T-helper 1 cell treated with Interleukin-12 subunit alpha and Interleukin-12 subunit beta and Interleukin-4 antibody, amounts not matched to agents 30 μg/mL and 1 μg/mL, for 36 hours (primary cell): ENCODE data around the gene DCN.

Experiments
- H3K27ac Mint-ChIP-seq: one replicate; pipeline ENCODE4 v1.8.0; 2021; ENCODE audit warnings: mild to moderate bottlenecking, mixed read lengths
- H3K27me3 Mint-ChIP-seq: one replicate; pipeline ENCODE4 v1.8.0; 2021; ENCODE audit warnings: low read depth, mixed read lengths
- H3K36me3 Mint-ChIP-seq: one replicate; pipeline ENCODE4 v1.8.0; 2021; ENCODE audit warnings: low read depth, mixed read lengths
- H3K4me1 Mint-ChIP-seq: one replicate; pipeline ENCODE4 v1.8.0; 2021; ENCODE audit warnings: low read depth, mixed read lengths
- H3K4me3 Mint-ChIP-seq: one replicate; pipeline ENCODE4 v1.8.0; 2021; ENCODE audit warnings: mild to moderate bottlenecking, moderate library complexity, mixed read lengths
- H3K9me3 Mint-ChIP-seq: one replicate; pipeline ENCODE4 v1.8.0; 2021; ENCODE audit warnings: mixed read lengths

Gene DCN

GRCh38 chr12:91109581-91110310, 72.9 kb downstream of the DCN start:
- no peaks in the 10 kb centered on the region for H3K36me3 Mint-ChIP-seq
- H3K27me3 Mint-ChIP-seq, result no peaks in the 10 kb centered on the region
- H3K4me3 Mint-ChIP-seq, result no peak overlapping the region
- no peaks in the 10 kb centered on the region for H3K4me1 Mint-ChIP-seq
- H3K9me3 Mint-ChIP-seq, result no peaks in the 10 kb centered on the region
- H3K27ac Mint-ChIP-seq, result no peak overlapping the region

GRCh38 chr12:91109148-91109564, 73.5 kb downstream of the DCN start:
- H3K27ac Mint-ChIP-seq, result no peak overlapping the region
- H3K4me3 Mint-ChIP-seq, result no peak overlapping the region
- H3K4me1 Mint-ChIP-seq, result no peaks in the 10 kb centered on the region
- no peaks in the 10 kb centered on the region for H3K36me3 Mint-ChIP-seq
- H3K9me3 Mint-ChIP-seq, result no peaks in the 10 kb centered on the region
- H3K27me3 Mint-ChIP-seq, result no peaks in the 10 kb centered on the region

- Mint-ChIP-seq H3K36me3 (no peaks in the 10 kb centered on the region), H3K9me3 (no peaks in the 10 kb centered on the region), H3K27ac (no peak overlapping the region), H3K4me1 (no peaks in the 10 kb centered on the region), H3K4me3 (no peak overlapping the region), H3K27me3 (no peaks in the 10 kb centered on the region)
Observed at GRCh38 chr12:91108196-91108755, 74.3 kb downstream of the DCN start.

DNA sequence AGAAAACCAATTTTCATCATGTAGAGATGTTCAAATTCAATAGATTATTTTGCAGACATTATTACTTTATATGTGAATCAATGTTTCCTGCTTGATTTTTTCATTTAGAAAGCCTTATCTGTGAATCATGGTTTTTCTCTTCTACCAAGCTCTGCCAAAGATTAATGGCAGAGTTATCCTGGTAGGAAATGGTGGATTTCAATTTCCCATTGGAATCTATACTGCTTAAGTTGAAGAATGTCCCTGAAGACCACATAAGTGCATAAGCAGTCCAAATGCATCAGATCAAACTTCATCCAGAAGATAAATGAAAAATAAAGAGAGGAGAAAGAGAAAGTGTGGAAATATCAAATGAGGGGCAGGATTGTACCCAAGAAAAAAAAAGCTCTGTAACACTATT, 76.3 kb downstream of the DCN start:
- H3K27me3 Mint-ChIP-seq, result no peaks in the 10 kb centered on the region
- H3K36me3 Mint-ChIP-seq, result no peaks in the 10 kb centered on the region
- no peak overlapping the region for H3K4me3 Mint-ChIP-seq
- no peaks in the 10 kb centered on the region for H3K9me3 Mint-ChIP-seq
- H3K4me1 Mint-ChIP-seq, result no peaks in the 10 kb centered on the region
- H3K27ac Mint-ChIP-seq, result no peak overlapping the region

DNA sequence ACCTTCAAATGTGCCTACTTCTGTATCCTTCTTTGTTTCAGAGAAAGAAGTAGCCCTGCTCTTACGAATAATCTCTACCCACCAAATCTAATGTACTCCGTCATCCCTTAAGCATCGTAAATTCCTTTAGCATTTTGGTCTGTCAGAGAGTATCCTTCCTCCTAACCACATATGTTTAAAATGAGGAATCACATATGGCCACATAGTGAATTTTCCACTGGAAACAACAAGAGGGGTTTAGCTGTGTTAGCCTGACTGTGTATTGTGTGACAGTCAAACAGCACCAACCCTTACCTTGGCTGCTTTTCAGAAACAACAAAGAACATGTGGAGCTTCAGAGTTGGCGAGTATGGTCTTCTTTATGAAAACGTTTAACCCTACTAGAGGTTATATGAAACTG, 76.8 kb downstream of the DCN start:
- no peak overlapping the region for H3K27ac Mint-ChIP-seq
- no peaks in the 10 kb centered on the region for H3K27me3 Mint-ChIP-seq
- H3K36me3 Mint-ChIP-seq, result no peaks in the 10 kb centered on the region
- H3K4me3 Mint-ChIP-seq, result no peak overlapping the region
- no peaks in the 10 kb centered on the region for H3K4me1 Mint-ChIP-seq
- no peaks in the 10 kb centered on the region for H3K9me3 Mint-ChIP-seq

DNA sequence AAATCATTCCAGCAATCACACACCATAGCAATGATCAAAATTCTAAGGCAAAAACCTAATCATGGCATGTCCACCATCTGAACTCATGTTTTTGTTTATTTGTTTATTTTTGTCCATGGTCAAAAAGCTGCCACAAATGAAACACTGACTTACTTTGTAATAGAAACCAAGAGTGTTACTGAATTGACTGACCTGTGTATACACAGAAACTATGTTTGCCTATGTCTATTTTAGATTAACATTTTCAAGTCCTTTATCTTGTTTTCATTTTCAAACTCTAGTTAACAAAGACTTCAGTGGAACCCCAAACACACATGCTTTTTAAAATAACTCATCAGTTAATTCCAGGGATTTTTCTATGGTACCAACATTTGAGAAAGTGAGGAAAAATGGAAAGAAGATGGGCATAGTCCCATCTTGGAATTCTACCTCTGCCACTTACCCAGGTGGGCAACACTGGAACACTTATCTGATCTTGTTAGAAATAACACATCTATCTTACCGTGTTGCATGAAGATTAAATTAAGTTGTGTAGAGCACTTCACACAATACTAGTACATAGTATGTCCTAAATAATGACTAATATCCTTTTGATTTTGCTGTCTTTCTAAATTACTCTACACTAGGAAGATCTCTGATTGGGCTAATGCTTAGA, 77.7 kb downstream of the DCN start:
- Mint-ChIP-seq H3K4me3 (no peak overlapping the region), H3K27ac (no peak overlapping the region), H3K27me3 (no peaks in the 10 kb centered on the region)

GRCh38 chr12:91103624-91104023, 79.0 kb downstream of the DCN start:
- Mint-ChIP-seq H3K4me3 (no peak overlapping the region), H3K27me3 (no peaks in the 10 kb centered on the region), H3K9me3 (no peaks in the 10 kb centered on the region), H3K27ac (no peak overlapping the region), H3K4me1 (no peaks in the 10 kb centered on the region), H3K36me3 (no peaks in the 10 kb centered on the region)

More for the DNA sequence above, 77.7 kb downstream of the DCN start:
- Mint-ChIP-seq H3K9me3 (no peaks in the 10 kb centered on the region), H3K4me1 (no peaks in the 10 kb centered on the region), H3K36me3 (no peaks in the 10 kb centered on the region)

- Mint-ChIP-seq H3K4me3 (no peak overlapping the region), H3K36me3 (no peaks in the 10 kb centered on the region), H3K27ac (no peak overlapping the region), H3K9me3 (no peaks in the 10 kb centered on the region), H3K4me1 (no peaks in the 10 kb centered on the region), H3K27me3 (no peaks in the 10 kb centered on the region)
Observed at GRCh38 chr12:91103101-91103500, 79.5 kb downstream of the DCN start.

GRCh38 chr12:91100906-91101305, 81.7 kb downstream of the DCN start:
- Mint-ChIP-seq H3K36me3 (no peaks in the 10 kb centered on the region), H3K4me1 (no peaks in the 10 kb centered on the region), H3K9me3 (no peaks in the 10 kb centered on the region), H3K27ac (no peak overlapping the region), H3K27me3 (no peaks in the 10 kb centered on the region), H3K4me3 (no peak overlapping the region)

- Mint-ChIP-seq H3K36me3 (no peaks in the 10 kb centered on the region), H3K27me3 (no peaks in the 10 kb centered on the region), H3K27ac (no peak overlapping the region), H3K9me3 (no peaks in the 10 kb centered on the region), H3K4me3 (no peak overlapping the region), H3K4me1 (no peaks in the 10 kb centered on the region)
Observed at GRCh38 chr12:91099836-91100235, 82.8 kb downstream of the DCN start.

- H3K9me3 Mint-ChIP-seq, result no peaks in the 10 kb centered on the region
- no peak overlapping the region for H3K27ac Mint-ChIP-seq
- no peak overlapping the region for H3K4me3 Mint-ChIP-seq
- H3K4me1 Mint-ChIP-seq, result no peaks in the 10 kb centered on the region
- H3K36me3 Mint-ChIP-seq, result no peaks in the 10 kb centered on the region
- no peaks in the 10 kb centered on the region for H3K27me3 Mint-ChIP-seq
Observed at GRCh38 chr12:91099341-91099740, 83.3 kb downstream of the DCN start.

DNA sequence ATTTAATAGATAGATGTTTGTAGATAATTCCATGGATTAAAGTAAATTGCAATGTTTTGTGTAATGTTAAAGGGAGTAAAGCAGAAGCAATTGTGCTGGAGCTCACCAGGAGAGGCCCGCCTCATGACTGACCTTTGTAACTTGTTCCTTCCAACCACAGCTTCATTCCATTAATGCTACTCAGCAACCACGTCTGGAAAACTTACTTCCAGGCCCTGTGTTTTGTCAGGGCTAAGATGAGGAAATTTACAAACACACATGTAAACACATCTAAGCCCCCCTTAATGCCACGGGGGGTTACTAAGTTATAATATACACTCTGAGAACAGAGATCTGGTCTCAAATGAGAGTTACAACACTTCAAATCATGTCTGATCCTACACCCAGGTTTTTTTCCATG, 83.7 kb downstream of the DCN start:
- Mint-ChIP-seq H3K4me1 (no peaks in the 10 kb centered on the region), H3K9me3 (no peaks in the 10 kb centered on the region), H3K36me3 (no peaks in the 10 kb centered on the region), H3K27ac (no peak overlapping the region), H3K4me3 (no peak overlapping the region), H3K27me3 (no peaks in the 10 kb centered on the region)

GRCh38 chr12:91098461-91098860, 84.2 kb downstream of the DCN start:
- no peak overlapping the region for H3K27ac Mint-ChIP-seq
- H3K9me3 Mint-ChIP-seq, result no peaks in the 10 kb centered on the region

GRCh38 chr12:91094957-91095356, 87.7 kb downstream of the DCN start:
- H3K27me3 Mint-ChIP-seq, result no peaks in the 10 kb centered on the region
- H3K9me3 Mint-ChIP-seq, result peaks cover 13% of the 10 kb centered on the region
- no peaks in the 10 kb centered on the region for H3K36me3 Mint-ChIP-seq
- H3K27ac Mint-ChIP-seq, result no peak overlapping the region
- H3K4me1 Mint-ChIP-seq, result no peaks in the 10 kb centered on the region
- H3K4me3 Mint-ChIP-seq, result no peak overlapping the region

More at GRCh38 chr12:91098461-91098860, 84.2 kb downstream of the DCN start:
- Mint-ChIP-seq H3K36me3 (no peaks in the 10 kb centered on the region), H3K27me3 (no peaks in the 10 kb centered on the region), H3K4me3 (no peak overlapping the region), H3K4me1 (no peaks in the 10 kb centered on the region)

- Mint-ChIP-seq H3K36me3 (no peaks in the 10 kb centered on the region), H3K27me3 (no peaks in the 10 kb centered on the region), H3K27ac (no peak overlapping the region), H3K9me3 (peaks cover 21% of the 10 kb centered on the region), H3K4me1 (no peaks in the 10 kb centered on the region), H3K4me3 (no peak overlapping the region)
Observed at GRCh38 chr12:91094032-91094662, 88.5 kb downstream of the DCN start.
